GM18498 (cell line): ENCODE measurements around the gene PROM1.

Source experiments
- ATAC-seq: cut with Tn5 transposase; IDR thresholded peaks from one replicate; pipeline ENCODE4 v1.9.1; 2021; ENCODE audit warnings: mild to moderate bottlenecking, moderate library complexity; ENCODE audit not compliant: unreplicated experiment

PROM1 gene

GRCh38 chr4:15951781-15952180 lies 132.0 kb downstream of the PROM1 start:
- ATAC-seq = no peak

GRCh38 chr4:15948826-15949225 lies 135.0 kb downstream of the PROM1 start:
- ATAC-seq = no peak

GRCh38 chr4:15947684-15948083 lies 136.1 kb downstream of the PROM1 start:
- ATAC-seq = no peak

GRCh38 chr4:15945516-15945915 lies 138.3 kb downstream of the PROM1 start:
- ATAC-seq = no peak

- ATAC-seq = no peak
Observed at GRCh38 chr4:15944895-15945294, 138.9 kb downstream of the PROM1 start.

- no peak for ATAC-seq
Observed at GRCh38 chr4:15942283-15942682, 141.5 kb downstream of the PROM1 start.

GRCh38 chr4:15938640-15939039 lies 145.2 kb downstream of the PROM1 start, which contains the start of gene FGFBP1:
FGFBP1 (minus strand) TSS chr4:15938740; CDS start chr4:15936632, 2,108 bp downstream.
- no peak for ATAC-seq

- ATAC-seq = no peak
Observed at GRCh38 chr4:15938182-15938581, 145.6 kb downstream of the PROM1 start.

GRCh38 chr4:15936495-15936894 lies 147.3 kb downstream of the PROM1 start:
- ATAC-seq = no peak

GRCh38 chr4:15935504-15936402 lies 148.1 kb downstream of the PROM1 start:
- no peak for ATAC-seq

- ATAC-seq = no peak
Observed at GRCh38 chr4:15934259-15934658, 149.6 kb downstream of the PROM1 start.

GRCh38 chr4:15931451-15932210 lies 152.2 kb downstream of the PROM1 start:
- ATAC-seq = no peak

GRCh38 chr4:15930314-15930713 lies 153.5 kb downstream of the PROM1 start:
- peak; percentile 52 for ATAC-seq

GRCh38 chr4:15929540-15929939 lies 154.3 kb downstream of the PROM1 start:
- ATAC-seq = no peak

GRCh38 chr4:15928883-15929282 lies 154.9 kb downstream of the PROM1 start:
- no peak for ATAC-seq

GRCh38 chr4:15926486-15926885 lies 157.3 kb downstream of the PROM1 start:
- ATAC-seq = no peak

- no peak for ATAC-seq
Observed at GRCh38 chr4:15925830-15926229, 158.0 kb downstream of the PROM1 start.

- no peak for ATAC-seq
Observed at GRCh38 chr4:15921592-15921932, 162.3 kb downstream of the PROM1 start.

- ATAC-seq = no peak
Observed at GRCh38 chr4:15920723-15921591, 162.9 kb downstream of the PROM1 start.

GRCh38 chr4:15918484-15919129 lies 165.2 kb downstream of the PROM1 start:
- no peak for ATAC-seq
